Caco-2 (cell line): ENCODE measurements around the gene PPM1H. TPM values are rescaled to one million over a fixed set of nuclear protein-coding genes. Genes with fewer than 3 reads are reported as not detected.
A peak's percentile ranks its signal among the peaks of the same experiment; 100 is the strongest.

Source experiments
- BruUV-seq: library from RNA; stranded (reverse); fragments of 400-500 nt; replicated peaks from 2 replicates; lab custom pipeline; 2021; lab: Mats Ljungman, UMichigan
- CTCF ChIA-PET: fragments of 300-600 bp; sonication (Branson Sonifier 250); formaldehyde crosslinking; loops from one replicate; lab custom pipeline; 2022; ENCODE audit warnings: antibody characterized with exemption; lab: Charles Lee
- POLR2A ChIA-PET: fragments of 300-600 bp; sonication (Branson Sonifier 250); formaldehyde crosslinking; loops from one replicate; lab custom pipeline; 2022; ENCODE audit warnings: antibody characterized with exemption; lab: Charles Lee
- DNase-seq, 2 experiments: peaks; one replicate each; pipeline versions ENCODE4 v3.0.0 to v3.0.0-alpha.2; 2020 to 2022
- H3K27me3 ChIP-seq: replicated peaks from 2 replicates; pipeline ENCODE4 v1.6.0; 2011; ENCODE audit warnings: low read length; ENCODE audit not compliant: control insufficient read depth, insufficient read depth
- H3K36me3 ChIP-seq: 2 replicates; pipeline ENCODE4 v1.5.1; 2011; ENCODE audit warnings: low read length; ENCODE audit not compliant: control insufficient read depth, insufficient read depth
- H3K4me1 ChIP-seq: fragments of 250-450 bp; sonication (Bioruptor Pico); 2 replicates; pipeline ENCODE4 v1.5.1; 2020; ENCODE audit warnings: mild to moderate bottlenecking
- H3K4me3 ChIP-seq: 2 replicates; pipeline ENCODE4 v1.5.1; 2011; ENCODE audit warnings: low read depth, mild to moderate bottlenecking, control low read depth, low read length
- H3K9me3 ChIP-seq: fragments of 250-450 bp; sonication (Bioruptor Pico); 2 replicates; pipeline ENCODE4 v1.5.1; 2020; ENCODE audit warnings: mild to moderate bottlenecking, moderate library complexity
- H3K27ac Mint-ChIP-seq: one replicate; pipeline ENCODE4 v1.8.0; 2022; ENCODE audit warnings: mixed read lengths; ENCODE audit not compliant: unreplicated experiment
- H3K27me3 Mint-ChIP-seq: one replicate; pipeline ENCODE4 v1.8.0; 2022; ENCODE audit warnings: mixed read lengths; ENCODE audit not compliant: insufficient read depth, unreplicated experiment
- H3K36me3 Mint-ChIP-seq: one replicate; pipeline ENCODE4 v1.8.0; 2022; ENCODE audit warnings: mild to moderate bottlenecking, mixed read lengths; ENCODE audit not compliant: insufficient read depth, unreplicated experiment
- H3K4me1 Mint-ChIP-seq: one replicate; pipeline ENCODE4 v1.8.0; 2022; ENCODE audit warnings: low read depth, mixed read lengths; ENCODE audit not compliant: unreplicated experiment
- H3K4me3 Mint-ChIP-seq: one replicate; pipeline ENCODE4 v1.8.0; 2022; ENCODE audit warnings: mild to moderate bottlenecking, moderate library complexity, mixed read lengths; ENCODE audit not compliant: unreplicated experiment
- H3K9me3 Mint-ChIP-seq: one replicate; pipeline ENCODE4 v1.8.0; 2022; ENCODE audit warnings: mixed read lengths; ENCODE audit not compliant: unreplicated experiment
- CTCF ChIP-seq, 2 experiments: fragments of 200-600 bp in 1 of 2; IDR thresholded peaks; 1 replicate in 1 of 2; 2 replicates in 1 of 2; pipeline versions ENCODE4 v1.5.1 to v1.8.0; 2011 to 2022; ENCODE audit warnings: antibody characterized with exemption in 1 of 2, control low read depth in 1 of 2, inconsistent platforms in 1 of 2, low read depth in 1 of 2, low read length in 1 of 2, mild to moderate bottlenecking in 1 of 2, moderate library complexity in 1 of 2; ENCODE audit not compliant: insufficient read depth in 1 of 2, severe bottlenecking in 1 of 2, unreplicated experiment in 1 of 2
- intact Hi-C: fragments of 100-400 bp; cut with micrococcal nuclease; formaldehyde crosslinking; loops from one replicate; pipeline ENCODE4 v1.10.0; 2022; ENCODE audit not compliant: unreplicated experiment
- total RNA-seq: library from RNA; stranded (reverse); gene quantifications from 2 replicates; pipeline ENCODE4 v1.2.3, GENCODE V29; 2022

Gene PPM1H
- total RNA-seq, 1 experiment from 2014 or later, result 151 TPM

DNA sequence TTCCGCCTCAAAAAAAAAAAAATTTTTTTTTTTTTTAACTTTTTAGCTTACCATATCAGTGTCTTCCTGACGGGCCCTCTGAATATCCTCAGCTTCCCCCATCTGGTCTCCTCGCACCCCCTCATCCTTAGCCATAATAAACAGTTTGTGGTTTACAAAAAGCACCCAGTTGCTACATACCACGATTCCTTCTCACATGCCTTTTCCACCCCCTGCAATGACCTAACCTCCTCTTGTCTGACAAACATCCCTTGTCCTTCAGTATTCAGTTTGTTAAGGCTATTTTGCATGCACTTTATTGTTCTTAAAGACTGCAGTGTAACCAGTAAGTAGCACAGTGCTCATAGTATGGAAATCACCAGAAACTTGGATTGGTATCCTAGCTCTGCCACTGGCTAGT lies 88.5 kb downstream of the PPM1H start:
- H3K4me3 Mint-ChIP-seq, result peak overlapping the region; percentile 5
- no peak for DNase-seq
- intact Hi-C loops, result no loop called here

GRCh38 chr12:62844915-62845314 lies 90.0 kb downstream of the PPM1H start:
- Mint-ChIP-seq H3K27ac (peak overlapping the region; percentile 62), H3K4me1 (peaks cover 44% of the 10 kb centered on the region), H3K36me3 (peaks cover 66% of the 10 kb centered on the region), H3K27me3 (no peaks in the 10 kb centered on the region), H3K9me3 (no peaks in the 10 kb centered on the region), H3K4me3 (no peak overlapping the region)
- peaks cover 98% of the 10 kb centered on the region for H3K4me1 ChIP-seq
- DNase-seq, result no peak
- no peak overlapping the region for H3K4me3 ChIP-seq
- no peaks in the 10 kb centered on the region for H3K9me3 ChIP-seq
- no peaks in the 10 kb centered on the region for H3K36me3 ChIP-seq
- TF ChIP-seq CTCF (IDR thresholded peaks at IDR 0.05; ENCODE audit: insufficient read depth in 1 of 2, low read depth in 1 of 2, low read length in 1 of 2, severe bottlenecking in 1 of 2, unreplicated experiment in 1 of 2), result no peak
- H3K27me3 ChIP-seq, result no peaks in the 10 kb centered on the region
- BruUV-seq, result no TSS peak
- intact Hi-C loops, result loop anchor here (5.0 kb wide), 1 partner anchor 87 kb away; no protein-coding TSS in a partner anchor
- ChIA-PET POLR2A (no interaction called here), CTCF (no interaction called here)

More for the DNA sequence above, 88.5 kb downstream of the PPM1H start:
- H3K27ac Mint-ChIP-seq, result peak overlapping the region; percentile 83
- POLR2A ChIA-PET, result no interaction called here
- Histone ChIP-seq H3K27me3 (no peaks in the 10 kb centered on the region), H3K36me3 (no peaks in the 10 kb centered on the region), H3K9me3 (no peaks in the 10 kb centered on the region), H3K4me3 (no peak overlapping the region), H3K4me1 (peaks cover 95% of the 10 kb centered on the region)
- H3K36me3 Mint-ChIP-seq, result peaks cover 58% of the 10 kb centered on the region
- no peaks in the 10 kb centered on the region for H3K9me3 Mint-ChIP-seq
- no peaks in the 10 kb centered on the region for H3K27me3 Mint-ChIP-seq
- CTCF ChIA-PET, result no interaction called here
- no peak for TF ChIP-seq CTCF (IDR thresholded peaks at IDR 0.05; ENCODE audit: insufficient read depth in 1 of 2, low read depth in 1 of 2, low read length in 1 of 2, severe bottlenecking in 1 of 2, unreplicated experiment in 1 of 2)
- no TSS peak for BruUV-seq
- H3K4me1 Mint-ChIP-seq, result peaks cover 31% of the 10 kb centered on the region

- CTCF ChIA-PET, result interaction anchor here (0.7 to 1.2 kb wide), 4 partner anchors 8 to 225 kb away, joined by 3 to 5 read pairs (median 3); no protein-coding TSS in a partner anchor
- intact Hi-C loops, result loop anchor here (1.0 to 5.0 kb wide), 3 partner anchors 23 to 89 kb away; no protein-coding TSS in a partner anchor
- Histone ChIP-seq H3K4me1 (peaks cover 92% of the 10 kb centered on the region), H3K36me3 (peaks cover 2% of the 10 kb centered on the region), H3K9me3 (no peaks in the 10 kb centered on the region), H3K4me3 (no peak overlapping the region), H3K27me3 (no peaks in the 10 kb centered on the region)
- Mint-ChIP-seq H3K9me3 (no peaks in the 10 kb centered on the region), H3K27me3 (no peaks in the 10 kb centered on the region), H3K4me3 (peak overlapping the region; percentile 65), H3K4me1 (peaks cover 40% of the 10 kb centered on the region), H3K36me3 (peaks cover 63% of the 10 kb centered on the region), H3K27ac (peak overlapping the region; percentile 60)
- TF ChIP-seq CTCF (IDR thresholded peaks at IDR 0.05; ENCODE audit: insufficient read depth in 1 of 2, low read depth in 1 of 2, low read length in 1 of 2, severe bottlenecking in 1 of 2, unreplicated experiment in 1 of 2), result no peak
- TSS peak; percentile 42 for BruUV-seq
- DNase-seq, result peak in 1 of 2 experiments; percentile 27
- POLR2A ChIA-PET, result interaction anchor here (0.6 kb wide), 1 partner anchor 49 kb away, joined by 3 read pairs; no protein-coding TSS in a partner anchor
Observed at GRCh38 chr12:62843716-62844115, 91.2 kb downstream of the PPM1H start.
